ENCODE measurements around the gene SNAI3.
A peak's percentile ranks its signal among the peaks of the same experiment; 100 is the strongest.

The SNAI3 gene

DNA sequence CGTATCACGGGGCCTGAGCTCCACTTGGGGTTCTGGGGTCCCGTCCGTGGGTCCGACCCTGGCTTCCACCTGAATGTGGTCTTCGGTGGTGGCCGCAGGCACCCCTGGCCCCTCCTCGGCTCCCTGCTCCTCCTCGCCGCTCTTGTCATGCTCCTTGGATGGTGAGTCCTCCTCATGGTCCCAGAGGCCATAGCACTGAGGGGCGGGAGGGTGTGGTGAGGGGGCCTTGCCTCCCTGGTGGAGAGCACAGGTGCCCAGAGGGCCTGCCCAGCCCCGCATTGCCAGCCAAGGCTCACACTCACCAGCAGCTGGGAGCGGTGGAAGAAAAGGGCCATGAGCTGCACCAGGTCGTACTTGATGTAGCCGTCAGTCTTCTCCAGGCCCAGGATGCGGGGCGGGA is 34.9 kb upstream of the SNAI3 start:
- DNase-seq: no peak

DNA sequence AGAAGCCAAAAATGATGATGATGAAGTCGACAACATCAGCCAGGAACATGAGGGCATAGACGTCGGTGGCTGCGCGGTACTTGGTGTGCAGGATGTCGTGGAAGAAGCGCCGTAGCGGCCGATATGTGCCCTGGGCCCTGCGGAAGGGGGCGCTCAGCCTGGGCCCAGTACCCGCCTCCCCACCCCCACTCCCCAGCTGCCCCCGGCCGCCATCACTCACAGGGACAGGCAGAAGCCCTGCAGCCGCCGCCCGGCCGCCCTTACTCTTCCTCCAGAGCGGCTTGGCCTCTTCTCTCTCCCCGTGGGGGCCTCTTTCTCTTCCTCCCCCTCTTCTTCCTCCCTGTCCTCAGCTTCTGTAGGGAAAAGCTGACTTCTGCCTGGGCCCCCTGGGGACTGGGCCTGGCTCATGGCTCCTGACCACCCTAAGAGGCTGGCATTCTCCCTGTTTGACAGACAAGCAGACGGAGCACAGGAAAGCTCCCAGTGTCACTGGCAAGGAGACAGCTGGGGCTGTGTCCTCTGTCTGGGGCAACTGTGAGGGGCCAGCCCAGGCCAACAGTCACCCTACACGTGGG is 34.2 kb upstream of the SNAI3 start:
- no peak for DNase-seq

DNA sequence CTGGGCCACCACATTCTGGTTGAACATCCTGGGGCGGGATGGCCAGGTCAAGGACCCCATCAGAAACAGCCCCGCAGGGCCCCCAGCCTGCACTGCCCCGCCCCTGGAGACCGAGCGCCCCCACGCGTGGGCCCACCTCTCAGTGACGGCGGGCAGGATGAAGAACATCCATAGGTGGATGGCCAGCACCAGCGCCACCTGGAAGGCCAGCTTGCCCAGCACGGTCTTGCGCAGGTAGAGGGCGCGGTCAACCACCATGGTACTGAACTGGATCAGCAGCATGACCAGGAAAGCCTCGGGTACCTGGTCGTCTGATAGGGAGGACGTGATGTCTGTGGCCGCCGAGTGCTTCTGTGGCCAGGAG is 33.6 kb upstream of the SNAI3 start:
- no peak for DNase-seq

DNA sequence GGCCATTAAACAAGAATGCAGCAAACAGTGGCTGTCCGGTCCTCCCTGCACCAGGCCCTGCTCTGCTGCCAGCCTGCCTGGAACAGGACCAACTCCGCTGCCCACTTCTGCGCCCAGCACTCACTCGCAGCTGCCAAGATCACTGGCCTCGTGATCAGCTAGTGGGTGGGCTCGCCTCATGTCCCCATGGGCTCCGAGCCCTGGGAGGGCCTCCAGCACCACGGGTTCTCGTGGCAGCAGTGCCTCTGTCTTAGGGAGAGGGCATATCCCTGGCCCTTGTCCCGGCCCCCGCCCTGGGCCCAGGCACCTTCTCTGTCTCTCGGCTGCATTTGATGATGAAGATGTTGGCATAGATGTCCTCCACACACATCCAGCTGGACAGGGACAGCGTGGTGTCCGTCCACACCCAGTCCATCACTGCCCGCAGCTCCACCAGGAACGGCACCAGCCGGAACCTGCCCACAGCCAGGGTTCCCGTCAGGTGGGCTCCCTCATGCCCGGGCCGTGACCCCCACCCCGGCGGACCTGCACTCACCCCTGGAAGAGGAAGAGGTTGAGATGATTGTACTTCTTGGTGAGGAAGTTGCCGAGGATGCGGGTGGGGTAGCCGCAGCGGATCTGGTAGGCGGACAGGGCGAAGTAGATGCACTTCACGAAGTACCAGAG is 33.1 kb upstream of the SNAI3 start:
- DNase-seq: no peak

GRCh38 chr16:88718178-88718577 is 31.9 kb upstream of the SNAI3 start:
- no peak for DNase-seq

DNA sequence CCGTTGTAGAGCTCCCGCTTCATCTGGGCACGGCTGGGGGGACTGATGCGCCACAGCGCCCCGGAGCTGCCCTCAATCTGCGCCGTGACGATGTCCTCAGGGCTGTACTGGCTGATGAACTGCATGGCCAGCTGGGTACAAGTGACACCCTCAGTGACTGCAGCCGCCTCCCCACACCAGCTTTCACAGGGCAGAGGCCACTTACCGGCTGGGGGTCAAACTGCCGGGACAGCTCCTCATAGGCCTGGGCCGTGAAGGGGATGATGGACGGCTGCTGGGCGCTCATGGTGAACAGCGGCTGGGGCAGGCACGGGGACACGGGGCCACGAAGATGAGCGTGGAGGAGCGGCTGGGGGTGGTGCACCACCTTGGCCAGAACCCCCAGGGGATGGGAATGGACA is 30.3 kb upstream of the SNAI3 start:
- DNase-seq: no peak

DNA sequence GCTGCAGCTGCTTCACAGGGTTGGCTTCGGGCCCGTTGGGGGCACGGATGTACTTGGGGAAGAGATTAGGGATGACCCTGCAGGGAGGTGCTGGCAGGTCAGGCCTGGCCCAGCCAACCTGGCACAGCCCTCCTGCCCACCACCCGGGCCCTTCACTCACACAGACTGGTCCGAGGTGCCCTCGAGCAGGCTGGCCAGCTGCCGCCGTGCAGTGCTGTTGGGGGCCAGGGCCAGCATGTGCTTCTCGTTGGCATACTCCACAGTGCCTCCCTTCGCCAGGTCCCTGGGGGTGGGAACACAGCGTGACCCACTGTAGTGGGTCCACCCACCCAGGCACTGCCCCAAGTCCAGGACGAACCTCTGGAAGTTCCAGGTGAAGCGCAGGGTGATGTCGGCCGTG is 29.9 kb upstream of the SNAI3 start:
- no peak for DNase-seq

GRCh38 chr16:88715312-88716190 is 29.2 kb upstream of the SNAI3 start:
- DNase-seq: no peak

DNA sequence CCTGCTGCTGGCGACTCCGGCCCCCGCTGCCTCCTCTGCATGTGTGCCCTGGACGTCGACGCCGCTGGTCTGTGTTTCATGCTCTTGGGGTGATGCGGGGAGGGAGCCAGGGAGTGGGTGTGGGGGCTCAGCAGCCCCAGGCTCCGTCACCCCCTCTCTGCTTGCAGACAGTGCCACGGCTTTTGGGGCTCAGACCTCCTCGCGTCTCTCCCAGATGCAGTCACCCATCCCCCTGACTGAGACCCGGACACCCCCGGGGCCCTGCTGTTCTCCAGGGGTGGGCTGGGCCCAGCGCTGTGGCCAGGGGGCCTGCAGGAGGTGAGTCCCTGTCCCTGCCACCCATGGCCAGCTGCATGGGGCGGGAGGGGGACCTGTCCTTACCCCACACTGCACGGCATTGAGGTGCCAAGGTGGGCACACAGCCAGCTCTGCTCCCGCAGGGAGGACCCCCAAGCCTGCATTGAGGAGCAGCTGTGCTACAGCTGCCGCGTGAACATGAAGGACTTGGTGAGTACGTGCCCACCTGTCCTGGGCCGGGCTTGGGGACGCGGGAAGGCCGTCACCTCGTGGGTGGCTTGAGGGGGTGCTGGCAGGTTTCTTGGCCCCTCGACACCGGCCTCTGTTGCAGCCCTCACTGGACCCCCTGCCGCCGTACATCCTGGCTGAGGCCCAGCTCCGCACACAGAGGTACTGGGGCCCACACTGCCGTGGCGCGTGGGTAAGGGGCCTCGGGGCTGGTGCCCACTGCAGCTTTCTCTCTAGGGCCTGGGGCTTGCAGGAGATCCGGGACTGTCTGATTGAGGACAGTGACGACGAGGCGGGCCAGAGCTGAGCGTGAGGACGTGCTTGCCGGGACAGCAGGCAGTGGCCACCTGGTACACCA is 28.4 kb upstream of the SNAI3 start:
- no peak for DNase-seq

- DNase-seq: no peak
These were observed 27.5 kb upstream of the SNAI3 start for GRCh38 chr16:88713568-88714419.

- DNase-seq: no peak
These were observed 26.7 kb upstream of the SNAI3 start for GRCh38 chr16:88713054-88713453.

GRCh38 chr16:88712362-88712979 is 26.2 kb upstream of the SNAI3 start:
- DNase-seq: no peak

- no peak for DNase-seq
These were observed 25.5 kb upstream of the SNAI3 start for GRCh38 chr16:88711750-88712340.

- DNase-seq: no peak
These were observed 24.2 kb upstream of the SNAI3 start for GRCh38 chr16:88710556-88710955.

- no peak for DNase-seq
These were observed 20.9 kb upstream of the SNAI3 start for GRCh38 chr16:88706965-88707826.

GRCh38 chr16:88706229-88706964 is 20.1 kb upstream of the SNAI3 start, which contains the start of the genes CTU2 and RNF166:
Gene CTU2 (plus strand): TSS chr16:88706503. CDS start chr16:88706531, 28 bp downstream.
Gene RNF166 (minus strand): TSS chr16:88706408. CDS start chr16:88706325, 83 bp downstream.
- peak; percentile 96 for DNase-seq

- no peak for DNase-seq
These were observed 19.5 kb upstream of the SNAI3 start for GRCh38 chr16:88705801-88706228.

DNA sequence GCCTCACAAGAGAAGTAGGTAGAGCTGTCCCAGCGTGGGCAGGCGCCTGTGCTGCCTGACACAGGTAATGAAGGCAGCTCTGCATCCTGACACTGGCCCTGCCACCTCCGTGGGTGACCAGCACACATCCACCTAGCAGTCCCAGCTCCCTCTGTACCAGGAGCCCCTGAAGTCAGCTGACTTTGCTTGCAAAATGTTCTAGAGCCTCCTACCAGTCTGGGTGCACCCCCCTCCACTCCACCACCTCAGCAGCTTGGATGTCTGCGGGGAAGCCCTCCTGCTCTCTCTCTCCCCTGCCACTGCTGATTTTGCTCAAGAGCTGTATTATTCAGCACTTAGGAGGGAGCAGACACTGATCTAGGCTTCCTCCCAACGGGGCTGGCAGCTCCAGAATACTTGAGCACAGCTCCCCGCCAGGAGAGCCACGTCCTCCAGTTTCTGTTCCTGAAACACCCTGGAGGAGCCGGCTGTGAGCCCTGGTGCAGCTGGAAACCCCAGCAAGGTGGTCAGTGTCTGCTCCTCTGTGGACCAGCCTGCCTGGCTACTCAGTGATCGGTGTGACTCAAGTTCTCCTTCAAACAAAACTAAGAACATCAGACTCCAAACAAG is 18.9 kb upstream of the SNAI3 start:
- peak; percentile 80 for DNase-seq

Data from suppressor macrophage treated with lipopolysaccharide for 4 hours (primary cell).